ENCODE data around the gene VGF.

DNA sequence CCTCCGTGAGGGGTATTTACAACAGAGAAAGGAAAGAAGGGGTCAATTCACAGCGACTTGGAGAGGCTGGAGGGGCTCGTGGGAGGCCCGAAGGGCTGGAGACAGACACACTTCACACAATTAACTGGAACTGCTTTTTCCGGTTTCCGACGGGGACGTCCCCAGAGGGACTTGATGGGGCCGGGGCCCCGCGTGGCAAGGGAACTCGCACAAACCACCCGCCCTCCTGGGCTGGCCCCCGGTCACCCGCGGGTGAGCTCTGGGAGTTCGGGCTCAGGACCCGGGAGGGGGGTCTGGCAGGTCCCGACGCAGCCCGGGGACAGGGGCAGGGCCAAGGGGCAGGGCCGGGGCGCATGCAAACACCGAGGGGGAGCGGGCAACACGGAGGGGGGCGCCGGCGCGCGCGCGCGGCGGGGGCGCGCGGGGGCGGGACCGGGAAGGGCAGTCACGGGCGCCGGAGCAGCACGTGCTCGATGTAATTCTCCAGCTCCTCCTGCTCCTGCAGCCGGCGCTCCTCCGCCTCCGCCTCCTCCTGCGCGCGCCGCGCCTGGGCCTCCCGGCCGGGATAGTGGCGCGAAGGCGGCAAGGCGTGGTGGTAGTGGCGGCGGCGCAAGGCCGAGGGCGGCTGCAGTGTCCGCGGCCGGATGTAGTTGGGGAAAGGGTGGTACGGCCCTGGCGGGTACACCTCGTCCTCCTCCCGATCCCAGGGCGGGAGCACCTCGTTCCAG lies 2.7 kb downstream of the VGF start:
- TF ChIP-seq, protein P1, sequence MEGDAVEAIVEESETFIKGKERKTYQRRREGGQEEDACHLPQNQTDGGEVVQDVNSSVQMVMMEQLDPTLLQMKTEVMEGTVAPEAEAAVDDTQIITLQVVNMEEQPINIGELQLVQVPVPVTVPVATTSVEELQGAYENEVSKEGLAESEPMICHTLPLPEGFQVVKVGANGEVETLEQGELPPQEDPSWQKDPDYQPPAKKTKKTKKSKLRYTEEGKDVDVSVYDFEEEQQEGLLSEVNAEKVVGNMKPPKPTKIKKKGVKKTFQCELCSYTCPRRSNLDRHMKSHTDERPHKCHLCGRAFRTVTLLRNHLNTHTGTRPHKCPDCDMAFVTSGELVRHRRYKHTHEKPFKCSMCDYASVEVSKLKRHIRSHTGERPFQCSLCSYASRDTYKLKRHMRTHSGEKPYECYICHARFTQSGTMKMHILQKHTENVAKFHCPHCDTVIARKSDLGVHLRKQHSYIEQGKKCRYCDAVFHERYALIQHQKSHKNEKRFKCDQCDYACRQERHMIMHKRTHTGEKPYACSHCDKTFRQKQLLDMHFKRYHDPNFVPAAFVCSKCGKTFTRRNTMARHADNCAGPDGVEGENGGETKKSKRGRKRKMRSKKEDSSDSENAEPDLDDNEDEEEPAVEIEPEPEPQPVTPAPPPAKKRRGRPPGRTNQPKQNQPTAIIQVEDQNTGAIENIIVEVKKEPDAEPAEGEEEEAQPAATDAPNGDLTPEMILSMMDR (IDR thresholded peaks at IDR 0.05): no peak
- TF ChIP-seq POLR2A (IDR thresholded peaks at IDR 0.05): no peak
